ENCODE data around the gene U2SURP.

Gene U2SURP

DNA sequence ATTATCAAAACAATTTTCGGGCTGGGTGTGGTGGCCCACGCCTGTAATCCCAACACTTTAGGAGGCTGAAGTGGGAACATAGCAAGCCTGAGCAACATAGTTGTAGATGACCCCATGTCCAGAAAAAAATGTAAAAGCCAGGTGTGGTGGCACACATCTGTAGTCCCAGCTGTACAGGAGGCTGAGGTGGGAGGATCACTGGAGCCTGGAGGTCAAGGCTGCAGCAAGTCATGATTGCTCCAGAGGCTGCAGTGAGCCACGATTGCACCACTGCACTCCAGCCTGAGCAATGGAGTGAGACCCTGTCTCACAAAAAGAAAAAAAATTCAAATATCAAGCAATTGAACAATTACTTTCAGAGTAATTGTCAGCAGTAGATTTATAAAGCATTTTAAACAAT is 29.9 kb upstream of the U2SURP start:
- DNase-seq (ENCODE audit: low spot score): no peak

DNA sequence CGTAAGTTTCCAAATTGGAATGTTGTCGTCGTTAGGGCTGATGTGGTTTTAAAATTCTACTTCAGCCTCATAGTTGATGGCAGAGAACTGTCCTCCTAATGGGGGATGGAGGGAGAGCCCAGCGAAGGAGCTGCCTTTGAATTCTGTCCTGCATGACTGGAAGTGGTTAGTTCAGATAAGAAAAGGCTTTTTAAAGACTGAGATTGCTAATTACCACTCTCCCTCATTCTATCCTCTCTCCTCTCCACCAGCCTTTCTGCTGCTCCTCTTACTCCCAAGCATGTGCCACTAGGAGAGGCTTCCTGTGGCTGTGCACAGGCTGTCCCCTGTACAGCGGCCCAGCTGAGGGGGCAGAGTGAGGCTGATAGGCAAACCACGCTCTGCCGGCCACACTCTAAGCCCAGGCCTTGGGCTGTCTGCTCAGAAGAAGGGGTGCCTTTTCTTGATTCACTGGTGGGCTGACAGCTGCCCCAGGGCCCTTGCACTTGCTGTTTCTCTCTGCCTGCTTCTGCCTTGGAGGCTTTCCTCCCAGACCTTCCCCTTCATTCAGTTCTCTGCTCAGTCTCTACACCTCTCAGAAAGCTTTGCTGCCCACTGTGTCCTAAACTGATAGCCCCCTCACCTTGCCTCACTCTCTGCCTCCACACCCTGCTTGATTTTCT is 29.1 kb upstream of the U2SURP start:
- TF ChIP-seq, protein P1, sequence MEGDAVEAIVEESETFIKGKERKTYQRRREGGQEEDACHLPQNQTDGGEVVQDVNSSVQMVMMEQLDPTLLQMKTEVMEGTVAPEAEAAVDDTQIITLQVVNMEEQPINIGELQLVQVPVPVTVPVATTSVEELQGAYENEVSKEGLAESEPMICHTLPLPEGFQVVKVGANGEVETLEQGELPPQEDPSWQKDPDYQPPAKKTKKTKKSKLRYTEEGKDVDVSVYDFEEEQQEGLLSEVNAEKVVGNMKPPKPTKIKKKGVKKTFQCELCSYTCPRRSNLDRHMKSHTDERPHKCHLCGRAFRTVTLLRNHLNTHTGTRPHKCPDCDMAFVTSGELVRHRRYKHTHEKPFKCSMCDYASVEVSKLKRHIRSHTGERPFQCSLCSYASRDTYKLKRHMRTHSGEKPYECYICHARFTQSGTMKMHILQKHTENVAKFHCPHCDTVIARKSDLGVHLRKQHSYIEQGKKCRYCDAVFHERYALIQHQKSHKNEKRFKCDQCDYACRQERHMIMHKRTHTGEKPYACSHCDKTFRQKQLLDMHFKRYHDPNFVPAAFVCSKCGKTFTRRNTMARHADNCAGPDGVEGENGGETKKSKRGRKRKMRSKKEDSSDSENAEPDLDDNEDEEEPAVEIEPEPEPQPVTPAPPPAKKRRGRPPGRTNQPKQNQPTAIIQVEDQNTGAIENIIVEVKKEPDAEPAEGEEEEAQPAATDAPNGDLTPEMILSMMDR (IDR thresholded peaks at IDR 0.05; ENCODE audit: extremely low read depth, missing control alignments): no peak
- DNase-seq (ENCODE audit: low spot score): no peak

More for the DNA sequence above, 29.9 kb upstream of the U2SURP start:
- TF ChIP-seq, protein P1 (IDR thresholded peaks at IDR 0.05; ENCODE audit: extremely low read depth, missing control alignments): no peak

DNA sequence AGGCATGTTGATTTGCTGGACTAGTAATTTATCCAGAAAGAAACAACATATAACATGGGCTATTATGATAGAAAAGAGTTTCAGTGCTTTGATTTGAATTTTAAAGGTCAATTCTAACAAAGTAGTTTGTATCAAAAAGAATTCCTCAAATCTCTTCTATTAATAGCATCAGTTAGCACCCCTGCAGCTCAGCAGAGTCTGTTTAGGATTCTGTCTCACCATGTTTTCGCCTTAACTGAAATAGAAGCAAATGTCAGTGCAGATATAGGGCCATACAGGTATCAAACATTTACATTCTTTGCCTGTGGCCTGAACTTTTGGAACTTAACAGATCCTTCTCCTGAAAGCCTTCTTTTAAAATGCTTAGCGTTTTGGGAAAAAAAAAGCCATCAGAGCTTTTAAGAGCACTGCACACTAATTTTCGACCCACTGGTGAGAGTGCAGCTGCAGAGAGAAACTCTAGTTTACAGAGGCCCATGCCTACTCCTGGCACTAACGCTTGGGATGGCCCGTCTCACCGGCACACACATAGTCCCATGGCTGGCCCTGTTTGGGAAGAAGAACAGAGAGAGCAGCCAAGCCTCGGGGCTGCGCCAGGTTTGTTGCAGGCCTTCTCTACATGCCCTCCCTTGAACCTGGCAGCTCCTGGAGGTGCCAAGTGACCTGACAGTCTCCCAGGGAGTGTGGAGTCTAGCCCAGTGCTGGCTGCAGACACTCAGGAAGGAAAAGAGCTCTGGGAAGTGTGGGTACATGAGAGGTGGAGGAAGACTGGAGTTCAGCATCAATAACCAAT is 28.0 kb upstream of the U2SURP start:
- no peak for DNase-seq (ENCODE audit: low spot score)
- TF ChIP-seq, protein P1 (IDR thresholded peaks at IDR 0.05; ENCODE audit: extremely low read depth, missing control alignments): no peak

DNA sequence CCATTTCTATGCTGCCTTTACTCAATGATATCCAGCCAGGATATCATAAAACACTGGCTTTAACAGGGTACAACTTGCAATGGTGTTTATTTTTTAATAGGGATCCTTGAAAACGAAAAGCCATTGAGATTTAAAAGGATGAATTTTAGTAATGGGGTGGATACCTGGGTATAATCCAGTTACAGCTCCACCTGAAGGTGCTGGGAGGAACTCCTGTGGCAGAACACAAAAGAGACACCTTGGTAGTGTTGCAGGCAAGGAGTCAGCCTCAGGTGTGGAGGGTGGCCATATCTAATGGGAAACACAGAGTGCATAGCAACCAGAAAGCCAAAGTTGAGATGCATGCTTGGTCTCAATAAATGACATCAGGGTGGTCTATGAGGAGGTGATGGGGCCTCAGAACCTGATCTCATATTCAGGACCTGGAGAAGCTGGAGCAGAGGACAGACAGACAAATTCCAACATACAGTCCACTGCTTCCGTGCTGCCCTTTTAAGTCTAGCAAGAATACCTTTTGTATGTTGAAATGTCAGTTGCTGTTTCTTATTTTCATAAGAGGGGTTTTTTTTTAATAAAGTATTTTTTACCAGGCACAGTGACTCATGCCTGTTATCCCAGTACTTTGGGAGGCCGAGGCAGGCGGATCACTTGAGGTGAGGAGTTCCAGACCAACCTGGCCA is 25.9 kb upstream of the U2SURP start:
- DNase-seq (ENCODE audit: low spot score): no peak
- TF ChIP-seq, protein P1 (IDR thresholded peaks at IDR 0.05; ENCODE audit: extremely low read depth, missing control alignments): no peak

DNA sequence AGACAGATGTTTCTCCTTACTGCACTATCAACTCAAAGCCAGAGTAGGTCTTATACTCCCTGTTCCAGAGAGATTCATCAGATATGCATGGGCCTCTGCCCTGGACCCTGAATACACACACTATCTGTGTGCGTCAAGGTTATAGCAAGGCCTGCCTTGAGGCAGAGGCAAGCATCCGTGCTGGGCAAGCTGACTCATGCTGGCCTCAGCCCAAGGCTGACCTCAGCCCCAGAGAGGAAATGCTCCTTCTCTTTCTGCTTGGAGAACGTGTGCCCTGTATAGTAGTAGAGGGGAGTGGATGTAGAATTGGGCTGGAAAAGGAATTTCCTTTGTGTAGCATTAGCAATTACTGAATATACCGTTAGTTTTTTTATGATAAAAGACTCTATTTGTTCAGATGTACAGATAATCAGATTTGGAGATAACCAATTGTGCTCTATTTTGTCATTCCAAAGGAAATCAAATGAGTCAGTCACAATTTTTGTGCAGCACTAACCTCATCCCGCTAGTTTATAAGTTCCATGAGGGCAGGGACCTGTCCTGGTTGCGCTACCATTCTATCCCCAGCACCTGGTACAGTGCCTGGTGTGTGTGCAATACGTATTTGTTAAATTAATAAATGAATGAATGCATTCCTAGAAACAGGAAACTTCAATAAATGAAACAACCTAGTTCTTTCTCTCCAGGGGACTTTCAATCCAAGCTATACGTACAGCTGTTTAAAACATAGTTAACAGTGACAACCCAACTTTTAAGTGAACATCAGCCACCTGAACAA is 24.6 kb upstream of the U2SURP start:
- DNase-seq (ENCODE audit: low spot score): no peak
- TF ChIP-seq, protein P1 (IDR thresholded peaks at IDR 0.05; ENCODE audit: extremely low read depth, missing control alignments): no peak

DNA sequence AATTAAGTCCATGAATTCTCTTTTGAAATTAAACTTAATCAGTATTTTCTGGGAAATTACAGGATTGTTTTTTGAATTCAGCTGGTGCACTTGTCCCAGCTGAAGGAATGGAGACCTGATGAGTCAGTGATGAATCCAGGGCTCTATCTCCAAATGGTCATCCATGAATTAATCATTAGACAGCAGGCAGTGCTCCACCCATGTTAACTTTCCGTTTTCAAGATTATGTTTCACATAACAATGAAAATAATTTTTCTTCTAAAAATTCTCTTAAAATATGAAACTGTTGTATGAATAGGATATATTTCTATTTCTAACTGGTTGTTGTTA is 24.0 kb upstream of the U2SURP start:
- TF ChIP-seq, protein P1 (IDR thresholded peaks at IDR 0.05; ENCODE audit: extremely low read depth, missing control alignments): no peak
- no peak for DNase-seq (ENCODE audit: low spot score)

Data from GM20000 (cell line).